Progenitor cell of endocrine pancreas (in vitro differentiated cells): ENCODE data around the gene DOLPP1. TPM values are rescaled to one million over a fixed set of nuclear protein-coding genes. Genes with fewer than 3 reads are reported as not detected.
"Not testable (repeated sequence)": the region's sequence is repeated elsewhere in the genome, so short reads cannot be mapped to it uniquely, and the experiment has no call there.

Experiments
- DNase-seq: peaks from one replicate; pipeline ENCODE4 v3.0.0; 2021; ENCODE audit warnings: low spot score; ENCODE audit not compliant: unreplicated experiment
- H3K27ac Mint-ChIP-seq: 2 replicates; pipeline ENCODE4 v1.8.0; 2021; ENCODE audit warnings: mild to moderate bottlenecking, moderate library complexity, mixed read lengths
- H3K27me3 Mint-ChIP-seq: 2 replicates; pipeline ENCODE4 v1.8.0; 2021; ENCODE audit warnings: mixed read lengths
- H3K36me3 Mint-ChIP-seq: 2 replicates; pipeline ENCODE4 v1.8.0; 2022; ENCODE audit warnings: mixed read lengths; ENCODE audit not compliant: insufficient read depth
- H3K4me1 Mint-ChIP-seq: 2 replicates; pipeline ENCODE4 v1.8.0; 2021; ENCODE audit warnings: low read depth, mixed read lengths
- H3K4me3 Mint-ChIP-seq: 2 replicates; pipeline ENCODE4 v1.8.0; 2021; ENCODE audit warnings: low read depth, mild to moderate bottlenecking, moderate library complexity, mixed read lengths
- H3K9me3 Mint-ChIP-seq: 2 replicates; pipeline ENCODE4 v1.8.0; 2021; ENCODE audit warnings: low read depth, mixed read lengths
- CTCF ChIP-seq: fragments of 200-600 bp; sonication (generic); IDR thresholded peaks from one replicate; pipeline ENCODE4 v1.5.0; 2021; ENCODE audit warnings: antibody characterized with exemption, mild to moderate bottlenecking; ENCODE audit not compliant: unreplicated experiment
- total RNA-seq: library from RNA; stranded (reverse); gene quantifications from 2 replicates; pipeline ENCODE4 v1.2.1, GENCODE V29; 2021

DOLPP1 gene
- total RNA-seq, 1 donor from 2014 or later = 29.3 TPM

- TF ChIP-seq CTCF = no peak
- H3K4me1 Mint-ChIP-seq = peaks cover 21% of the 10 kb centered on the region
- H3K27ac Mint-ChIP-seq = peak within 1 kb of the TSS; percentile 99
These were observed 30.0 kb downstream of the DOLPP1 start, which contains the start of the genes CRAT and PTPA for GRCh38 chr9:129110740-129111527. Gene CRAT (minus strand): TSS chr9:129110793. CDS start chr9:129110509, 284 bp downstream. Gene PTPA (plus strand): TSS chr9:129111415. CDS start chr9:129111601, 186 bp downstream.

GRCh38 chr9:129111528-129112151 lies 30.7 kb downstream of the DOLPP1 start:
- Mint-ChIP-seq H3K36me3 (peaks cover under 1% of the 10 kb centered on the region), H3K4me3 (peak overlapping the region; percentile 95), H3K9me3 (no peaks in the 10 kb centered on the region), H3K4me1 (peaks cover 19% of the 10 kb centered on the region), H3K27me3 (peaks cover 11% of the 10 kb centered on the region), H3K27ac (peak overlapping the region; percentile 99)
- no peak for TF ChIP-seq CTCF
- DNase-seq = no peak

More at GRCh38 chr9:129110740-129111527, 30.0 kb downstream of the DOLPP1 start, which contains the start of the genes CRAT and PTPA:
- peaks cover 1% of the 10 kb centered on the region for H3K36me3 Mint-ChIP-seq
- H3K27me3 Mint-ChIP-seq = peaks cover 11% of the 10 kb centered on the region
- no peaks in the 10 kb centered on the region for H3K9me3 Mint-ChIP-seq
- DNase-seq = peak; percentile 90
- peak within 1 kb of the TSS; percentile 95 for H3K4me3 Mint-ChIP-seq

DNA sequence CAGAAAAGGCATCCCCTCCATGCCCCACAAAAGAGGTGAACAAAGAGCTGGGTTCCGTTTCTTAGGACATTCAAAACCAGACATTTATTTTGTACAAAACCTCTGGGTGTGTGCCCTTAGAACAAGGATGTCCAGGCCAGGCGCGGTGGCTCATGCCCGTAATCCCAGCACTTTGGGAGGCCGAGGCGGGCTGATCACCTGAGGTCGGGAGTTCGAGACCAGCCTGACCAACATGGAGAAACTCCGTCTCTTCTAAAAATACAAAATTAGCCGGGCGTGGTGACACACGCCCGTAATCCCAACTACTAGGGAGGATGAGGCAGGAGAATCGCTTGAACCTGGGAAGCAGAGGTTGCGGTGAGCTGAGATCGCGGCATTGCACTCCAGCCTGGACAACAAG lies 31.6 kb downstream of the DOLPP1 start:
- H3K36me3 Mint-ChIP-seq, H3K9me3 Mint-ChIP-seq, DNase-seq: not testable (repeated sequence)
- peaks cover 14% of the 10 kb centered on the region for H3K4me1 Mint-ChIP-seq
- H3K4me3 Mint-ChIP-seq = peak overlapping the region; percentile 95
- H3K27me3 Mint-ChIP-seq = peaks cover 11% of the 10 kb centered on the region
- peak overlapping the region; percentile 99 for H3K27ac Mint-ChIP-seq

- peaks cover 1% of the 10 kb centered on the region for H3K36me3 Mint-ChIP-seq
- TF ChIP-seq CTCF = no peak
- peaks cover 14% of the 10 kb centered on the region for H3K4me1 Mint-ChIP-seq
- no peaks in the 10 kb centered on the region for H3K9me3 Mint-ChIP-seq
- H3K27me3 Mint-ChIP-seq = peaks cover 9% of the 10 kb centered on the region
- H3K27ac Mint-ChIP-seq = peak overlapping the region; percentile 53
- H3K4me3 Mint-ChIP-seq = peak overlapping the region; percentile 40
- no peak for DNase-seq
These were observed 32.9 kb downstream of the DOLPP1 start for GRCh38 chr9:129113645-129114304.

- no peak for TF ChIP-seq CTCF
These were observed 37.9 kb downstream of the DOLPP1 start for GRCh38 chr9:129118799-129119198.

More at GRCh38 chr9:129118799-129119198, 37.9 kb downstream of the DOLPP1 start:
- no peaks in the 10 kb centered on the region for H3K9me3 Mint-ChIP-seq
- H3K4me1 Mint-ChIP-seq = peaks cover 10% of the 10 kb centered on the region
- H3K4me3 Mint-ChIP-seq = no peak overlapping the region
- no peak overlapping the region for H3K27ac Mint-ChIP-seq
- DNase-seq = no peak
- H3K27me3 Mint-ChIP-seq = no peaks in the 10 kb centered on the region
- peaks cover 17% of the 10 kb centered on the region for H3K36me3 Mint-ChIP-seq
